ENCODE data around the gene ATG3.

Gene ATG3

DNA sequence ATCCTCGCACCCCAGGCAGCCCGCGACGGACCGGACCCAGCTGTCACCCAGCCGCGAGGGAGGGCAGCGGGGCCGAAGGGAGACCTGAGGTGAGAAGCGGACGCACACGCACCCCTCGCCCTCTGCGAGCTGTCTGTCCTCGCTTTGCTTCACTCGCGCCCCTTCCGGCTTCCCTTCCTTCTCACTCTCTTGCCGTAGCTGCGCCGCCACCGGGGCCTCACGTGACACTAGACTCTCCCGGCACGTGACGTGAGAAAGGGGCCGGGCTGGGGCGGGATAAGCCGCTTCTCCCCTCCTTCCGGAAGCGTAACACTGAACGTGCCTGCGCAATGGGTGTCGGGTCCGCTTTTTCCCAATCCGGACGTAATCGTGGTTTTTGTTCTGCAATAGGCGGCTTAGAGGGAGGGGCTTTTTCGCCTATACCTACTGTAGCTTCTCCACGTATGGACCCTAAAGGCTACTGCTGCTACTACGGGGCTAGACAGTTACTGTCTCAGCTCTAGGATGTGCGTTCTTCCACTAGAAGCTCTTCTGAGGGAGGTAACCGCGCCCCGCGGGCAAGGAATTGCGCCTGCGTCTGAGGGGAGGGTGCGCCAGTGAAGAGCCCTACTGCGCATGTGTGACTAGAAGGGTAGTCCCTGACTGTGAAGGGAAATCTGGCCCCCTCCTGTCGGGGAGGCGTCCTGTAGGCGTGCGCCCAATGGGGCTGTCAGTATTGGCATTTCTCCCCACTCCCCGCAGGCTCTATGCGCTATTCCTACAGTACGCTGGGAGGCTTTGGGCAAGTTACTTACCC, at the start of gene ATG3, which contains the start of gene SLC35A5:
Gene ATG3, minus strand, starts transcription at position 229 of the 796 bp plus-strand sequence. CDS start 434 bp downstream, outside the sequence.
Gene SLC35A5, plus strand, starts transcription at position 312 of the 796 bp plus-strand sequence. CDS start 1,359 bp downstream, outside the sequence.
- ChIA-PET POLR2A (interaction anchor here (0.7 to 1.1 kb wide), 4 partner anchors 10 to 1134 kb away, joined by 3 to 4 read pairs (median 3); partner anchors contain the start of gene USF3), CTCF (interaction anchor here (0.6 to 1.4 kb wide), 4 partner anchors 17 to 252 kb away, joined by 3 to 4 read pairs (median 4); no protein-coding TSS in a partner anchor)
- peak; percentile 94 for DNase-seq (ENCODE audit: low read depth, low spot score)
- H3K4me3 ChIP-seq (ENCODE audit: low read depth, low read length) = peak within 1 kb of the TSS; percentile 91
- TF ChIP-seq, protein P1, sequence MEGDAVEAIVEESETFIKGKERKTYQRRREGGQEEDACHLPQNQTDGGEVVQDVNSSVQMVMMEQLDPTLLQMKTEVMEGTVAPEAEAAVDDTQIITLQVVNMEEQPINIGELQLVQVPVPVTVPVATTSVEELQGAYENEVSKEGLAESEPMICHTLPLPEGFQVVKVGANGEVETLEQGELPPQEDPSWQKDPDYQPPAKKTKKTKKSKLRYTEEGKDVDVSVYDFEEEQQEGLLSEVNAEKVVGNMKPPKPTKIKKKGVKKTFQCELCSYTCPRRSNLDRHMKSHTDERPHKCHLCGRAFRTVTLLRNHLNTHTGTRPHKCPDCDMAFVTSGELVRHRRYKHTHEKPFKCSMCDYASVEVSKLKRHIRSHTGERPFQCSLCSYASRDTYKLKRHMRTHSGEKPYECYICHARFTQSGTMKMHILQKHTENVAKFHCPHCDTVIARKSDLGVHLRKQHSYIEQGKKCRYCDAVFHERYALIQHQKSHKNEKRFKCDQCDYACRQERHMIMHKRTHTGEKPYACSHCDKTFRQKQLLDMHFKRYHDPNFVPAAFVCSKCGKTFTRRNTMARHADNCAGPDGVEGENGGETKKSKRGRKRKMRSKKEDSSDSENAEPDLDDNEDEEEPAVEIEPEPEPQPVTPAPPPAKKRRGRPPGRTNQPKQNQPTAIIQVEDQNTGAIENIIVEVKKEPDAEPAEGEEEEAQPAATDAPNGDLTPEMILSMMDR (IDR thresholded peaks at IDR 0.05; ENCODE audit: insufficient read depth, low read length, missing control alignments) = peak; percentile 6

DNA sequence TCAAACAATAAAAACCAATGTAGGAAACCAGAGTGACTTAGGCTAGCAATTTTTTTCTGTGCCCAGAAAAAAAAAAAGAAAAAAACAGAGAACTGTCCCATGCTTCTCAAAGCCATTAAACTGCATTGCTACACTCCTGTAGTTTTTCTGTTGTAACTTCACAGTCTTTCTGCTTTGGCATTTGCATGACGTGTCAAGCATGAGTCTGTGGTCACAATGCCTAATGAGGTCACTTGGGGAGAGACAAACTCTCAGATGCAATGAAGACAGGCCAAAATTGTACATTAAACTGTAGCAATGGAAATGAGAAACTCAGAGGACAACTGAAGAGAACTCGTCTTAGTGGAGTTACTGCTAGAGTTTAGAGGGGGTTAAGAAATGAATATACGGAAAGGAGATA, 48.4 kb upstream of the ATG3 start:
- ChIA-PET CTCF (no interaction called here), POLR2A (no interaction called here)
- no peak for DNase-seq (ENCODE audit: low read depth, low spot score)
- no peak overlapping the region for H3K4me3 ChIP-seq (ENCODE audit: low read depth, low read length)
- TF ChIP-seq, protein P1 (IDR thresholded peaks at IDR 0.05; ENCODE audit: insufficient read depth, low read length, missing control alignments) = no peak

DNA sequence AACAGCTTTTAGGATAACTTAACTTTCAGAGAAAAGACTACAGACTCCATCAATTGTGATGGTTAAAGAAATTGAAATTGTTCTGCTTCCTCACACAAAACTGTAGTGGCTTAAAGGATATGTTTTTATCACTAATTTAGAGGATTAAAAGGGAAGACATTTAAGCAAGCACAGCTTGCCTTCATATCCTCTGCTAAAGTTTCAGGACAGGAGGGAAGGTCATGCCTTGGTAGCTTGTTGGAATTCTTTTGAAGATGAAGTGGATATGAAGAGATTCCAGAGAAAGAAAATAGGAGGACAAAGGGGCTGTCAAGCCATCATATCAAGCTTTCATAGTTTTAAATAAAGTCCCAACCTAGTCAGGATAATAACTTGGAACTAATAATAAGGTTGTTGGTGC, 46.1 kb upstream of the ATG3 start:
- ChIA-PET POLR2A (no interaction called here), CTCF (interaction anchor here (1.2 to 1.3 kb wide), 3 partner anchors 27 to 371 kb away, joined by 3 read pairs; no protein-coding TSS in a partner anchor)
- TF ChIP-seq, protein P1 (IDR thresholded peaks at IDR 0.05; ENCODE audit: insufficient read depth, low read length, missing control alignments) = no peak
- no peak for DNase-seq (ENCODE audit: low read depth, low spot score)
- no peak overlapping the region for H3K4me3 ChIP-seq (ENCODE audit: low read depth, low read length)

DNA sequence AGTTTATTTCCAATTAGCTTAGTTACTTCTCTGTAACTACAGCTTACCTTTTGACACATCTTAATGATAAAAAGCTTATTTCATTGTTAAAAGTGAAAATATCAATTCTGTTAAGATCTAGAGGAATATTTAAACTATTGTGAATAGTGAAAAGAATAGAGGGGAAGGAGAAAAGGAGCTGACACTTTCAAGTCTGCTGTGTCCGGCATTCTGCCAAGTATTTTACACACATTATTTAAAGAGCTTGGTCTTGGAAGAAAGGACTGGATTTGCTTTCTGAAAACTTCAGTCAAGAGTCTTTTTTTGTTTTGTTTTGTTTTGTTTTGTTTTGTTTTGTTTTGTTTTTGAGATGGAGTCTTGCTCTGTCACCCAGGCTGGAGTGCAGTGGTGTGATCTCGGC, 44.3 kb upstream of the ATG3 start:
- TF ChIP-seq, protein P1 (IDR thresholded peaks at IDR 0.05; ENCODE audit: insufficient read depth, low read length, missing control alignments) = no peak
- ChIA-PET CTCF (interaction anchor here (0.8 to 2.0 kb wide), 7 partner anchors 8 to 208 kb away, joined by 3 to 6 read pairs (median 4); no protein-coding TSS in a partner anchor), POLR2A (no interaction called here)
- no peak for DNase-seq (ENCODE audit: low read depth, low spot score)
- no peak overlapping the region for H3K4me3 ChIP-seq (ENCODE audit: low read depth, low read length)

DNA sequence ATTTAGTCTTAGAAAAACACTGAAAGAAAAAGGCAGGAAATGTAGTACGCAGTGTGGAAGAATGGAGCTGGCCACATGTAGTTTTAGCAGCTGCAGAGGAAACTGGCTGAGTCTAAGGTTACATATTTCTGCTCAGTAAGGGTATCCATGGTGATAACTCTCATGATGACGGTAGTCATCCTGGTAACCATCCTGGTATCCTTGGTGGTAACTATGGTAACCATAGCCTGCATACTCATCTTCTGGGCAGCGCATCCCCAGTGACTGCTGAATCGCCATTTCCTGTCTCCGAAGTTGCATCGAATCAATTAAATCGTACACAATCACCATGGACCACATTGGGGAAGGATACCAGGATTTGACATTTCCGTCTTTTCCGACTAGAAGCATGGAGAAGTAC, 43.5 kb upstream of the ATG3 start:
- no peak overlapping the region for H3K4me3 ChIP-seq (ENCODE audit: low read depth, low read length)
- ChIA-PET CTCF (interaction anchor here (0.7 to 2.0 kb wide), 4 partner anchors 9 to 312 kb away, joined by 3 to 6 read pairs (median 4); partner anchors contain the start of gene SLC9C1), POLR2A (interaction anchor here (1.3 to 1.9 kb wide), 2 partner anchors 32 to 37 kb away, joined by 5 to 8 read pairs; no protein-coding TSS in a partner anchor)
- peak; percentile 97 for DNase-seq (ENCODE audit: low read depth, low spot score)
- TF ChIP-seq, protein P1 (IDR thresholded peaks at IDR 0.05; ENCODE audit: insufficient read depth, low read length, missing control alignments) = no peak

DNA sequence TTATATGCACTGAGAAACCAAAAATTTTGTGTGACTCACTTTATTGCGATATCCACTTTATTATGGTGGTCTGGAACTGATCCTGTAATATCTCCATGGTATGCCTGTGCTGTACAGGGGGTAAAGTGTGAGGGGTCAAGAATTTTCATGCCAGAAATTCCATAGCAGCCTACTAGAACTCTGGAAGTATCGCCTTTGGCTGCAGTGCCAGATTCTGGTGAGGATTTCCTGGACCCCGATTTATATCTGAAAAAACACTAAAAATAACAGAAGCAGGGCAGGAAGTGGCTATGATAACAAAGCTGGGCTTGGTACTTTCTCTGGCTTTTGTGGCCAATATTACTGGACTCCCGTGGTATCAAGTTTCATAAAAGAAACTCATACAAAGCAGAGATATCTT, 42.8 kb upstream of the ATG3 start:
- no peak overlapping the region for H3K4me3 ChIP-seq (ENCODE audit: low read depth, low read length)
- ChIA-PET CTCF (interaction anchor here (2.0 kb wide), 1 partner anchor 209 kb away, joined by 6 read pairs; no protein-coding TSS in a partner anchor), POLR2A (interaction anchor here (1.3 to 1.9 kb wide), 2 partner anchors 32 to 38 kb away, joined by 5 to 8 read pairs; no protein-coding TSS in a partner anchor)
- peak; percentile 86 for DNase-seq (ENCODE audit: low read depth, low spot score)
- TF ChIP-seq, protein P1 (IDR thresholded peaks at IDR 0.05; ENCODE audit: insufficient read depth, low read length, missing control alignments) = no peak

All from AG04449 (cell line).